ENCODE measurements around the gene RPL18A.

DNA sequence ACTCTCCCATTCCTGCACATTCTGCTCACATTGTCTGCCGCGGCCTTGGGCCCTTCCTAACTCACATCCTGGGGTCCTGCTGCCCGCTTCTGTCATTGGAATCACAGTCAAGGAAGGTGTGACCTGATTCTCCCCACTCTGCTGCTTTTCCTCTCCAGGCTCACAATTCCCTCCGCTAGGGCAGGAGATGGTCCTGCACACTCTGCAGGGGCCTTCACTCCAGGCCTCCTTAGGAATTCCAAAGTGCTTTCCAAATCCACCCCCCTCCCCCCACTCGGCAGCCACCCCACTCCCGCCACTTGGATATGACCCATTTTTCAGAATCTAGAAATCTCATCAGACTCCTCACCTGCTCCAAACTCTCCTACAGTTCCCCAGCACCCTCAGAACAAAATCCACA is 9.0 kb downstream of the RPL18A start:
- TF ChIP-seq, protein P1, sequence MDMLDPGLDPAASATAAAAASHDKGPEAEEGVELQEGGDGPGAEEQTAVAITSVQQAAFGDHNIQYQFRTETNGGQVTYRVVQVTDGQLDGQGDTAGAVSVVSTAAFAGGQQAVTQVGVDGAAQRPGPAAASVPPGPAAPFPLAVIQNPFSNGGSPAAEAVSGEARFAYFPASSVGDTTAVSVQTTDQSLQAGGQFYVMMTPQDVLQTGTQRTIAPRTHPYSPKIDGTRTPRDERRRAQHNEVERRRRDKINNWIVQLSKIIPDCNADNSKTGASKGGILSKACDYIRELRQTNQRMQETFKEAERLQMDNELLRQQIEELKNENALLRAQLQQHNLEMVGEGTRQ (IDR thresholded peaks at IDR 0.05; ENCODE audit: borderline replicate concordance, low read depth, low read length) = no peak
- no peak for TF ChIP-seq EP300 (IDR thresholded peaks at IDR 0.05; ENCODE audit: borderline replicate concordance in 1 of 2, low read depth in 1 of 2, low read length in 1 of 2)
- no peak for TF ChIP-seq NFIC (IDR thresholded peaks at IDR 0.05; ENCODE audit: borderline replicate concordance)
- TF ChIP-seq, protein P2, sequence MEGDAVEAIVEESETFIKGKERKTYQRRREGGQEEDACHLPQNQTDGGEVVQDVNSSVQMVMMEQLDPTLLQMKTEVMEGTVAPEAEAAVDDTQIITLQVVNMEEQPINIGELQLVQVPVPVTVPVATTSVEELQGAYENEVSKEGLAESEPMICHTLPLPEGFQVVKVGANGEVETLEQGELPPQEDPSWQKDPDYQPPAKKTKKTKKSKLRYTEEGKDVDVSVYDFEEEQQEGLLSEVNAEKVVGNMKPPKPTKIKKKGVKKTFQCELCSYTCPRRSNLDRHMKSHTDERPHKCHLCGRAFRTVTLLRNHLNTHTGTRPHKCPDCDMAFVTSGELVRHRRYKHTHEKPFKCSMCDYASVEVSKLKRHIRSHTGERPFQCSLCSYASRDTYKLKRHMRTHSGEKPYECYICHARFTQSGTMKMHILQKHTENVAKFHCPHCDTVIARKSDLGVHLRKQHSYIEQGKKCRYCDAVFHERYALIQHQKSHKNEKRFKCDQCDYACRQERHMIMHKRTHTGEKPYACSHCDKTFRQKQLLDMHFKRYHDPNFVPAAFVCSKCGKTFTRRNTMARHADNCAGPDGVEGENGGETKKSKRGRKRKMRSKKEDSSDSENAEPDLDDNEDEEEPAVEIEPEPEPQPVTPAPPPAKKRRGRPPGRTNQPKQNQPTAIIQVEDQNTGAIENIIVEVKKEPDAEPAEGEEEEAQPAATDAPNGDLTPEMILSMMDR (IDR thresholded peaks at IDR 0.05) = no peak
- no peak for TF ChIP-seq YY1 (IDR thresholded peaks at IDR 0.05; ENCODE audit: low read depth)
- no peak for TF ChIP-seq MXI1 (IDR thresholded peaks at IDR 0.05; ENCODE audit: low read depth, low read length)
- no peak for TF ChIP-seq SIN3A (IDR thresholded peaks at IDR 0.05; ENCODE audit: borderline replicate concordance, low read depth, low read length)
- no peak for TF ChIP-seq RCOR1 (IDR thresholded peaks at IDR 0.05; ENCODE audit: low read length)
- no peak for TF ChIP-seq POLR2AphosphoS5 (IDR thresholded peaks at IDR 0.05; ENCODE audit: low read depth, low read length)

Measured in SK-N-SH (cell line).